Measurements from ENCODE around the gene ASZ1. TPM values are rescaled to one million over a fixed set of nuclear protein-coding genes. Genes with fewer than 3 reads are reported as not detected.

The ASZ1 gene
- total RNA-seq, 1 donor from 2014 or later, result not detected

DNA sequence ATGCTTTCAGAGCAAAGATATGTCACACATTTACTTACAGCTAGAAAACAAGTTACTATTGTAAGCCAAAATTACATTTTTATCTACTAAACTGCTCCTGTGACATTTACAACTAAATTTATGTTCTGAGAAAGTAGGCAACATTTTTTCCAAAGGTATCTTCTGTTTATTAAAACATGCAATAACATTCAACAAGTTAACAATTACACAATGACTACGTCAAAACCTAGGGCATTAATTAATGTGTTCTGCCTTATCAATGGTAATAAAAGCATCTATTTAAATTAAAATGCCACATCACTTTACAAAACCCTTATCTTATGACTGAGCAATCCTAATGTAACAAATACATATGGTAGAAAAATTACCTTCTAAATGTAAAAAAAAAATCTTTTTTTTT, 14.9 kb downstream of the ASZ1 start:
- Mint-ChIP-seq H3K27ac (ENCODE audit: unreplicated experiment) (no peak overlapping the region), H3K27me3 (ENCODE audit: unreplicated experiment) (no peaks in the 10 kb centered on the region), H3K9me3 (ENCODE audit: unreplicated experiment) (no peaks in the 10 kb centered on the region), H3K36me3 (ENCODE audit: low read depth, unreplicated experiment) (no peaks in the 10 kb centered on the region), H3K4me3 (ENCODE audit: unreplicated experiment) (no peak overlapping the region), H3K4me1 (ENCODE audit: unreplicated experiment) (no peaks in the 10 kb centered on the region)
- TF ChIP-seq, protein P1, sequence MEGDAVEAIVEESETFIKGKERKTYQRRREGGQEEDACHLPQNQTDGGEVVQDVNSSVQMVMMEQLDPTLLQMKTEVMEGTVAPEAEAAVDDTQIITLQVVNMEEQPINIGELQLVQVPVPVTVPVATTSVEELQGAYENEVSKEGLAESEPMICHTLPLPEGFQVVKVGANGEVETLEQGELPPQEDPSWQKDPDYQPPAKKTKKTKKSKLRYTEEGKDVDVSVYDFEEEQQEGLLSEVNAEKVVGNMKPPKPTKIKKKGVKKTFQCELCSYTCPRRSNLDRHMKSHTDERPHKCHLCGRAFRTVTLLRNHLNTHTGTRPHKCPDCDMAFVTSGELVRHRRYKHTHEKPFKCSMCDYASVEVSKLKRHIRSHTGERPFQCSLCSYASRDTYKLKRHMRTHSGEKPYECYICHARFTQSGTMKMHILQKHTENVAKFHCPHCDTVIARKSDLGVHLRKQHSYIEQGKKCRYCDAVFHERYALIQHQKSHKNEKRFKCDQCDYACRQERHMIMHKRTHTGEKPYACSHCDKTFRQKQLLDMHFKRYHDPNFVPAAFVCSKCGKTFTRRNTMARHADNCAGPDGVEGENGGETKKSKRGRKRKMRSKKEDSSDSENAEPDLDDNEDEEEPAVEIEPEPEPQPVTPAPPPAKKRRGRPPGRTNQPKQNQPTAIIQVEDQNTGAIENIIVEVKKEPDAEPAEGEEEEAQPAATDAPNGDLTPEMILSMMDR (IDR thresholded peaks at IDR 0.05; ENCODE audit: unreplicated experiment), result no peak
- no peak for DNase-seq (ENCODE audit: low spot score)

DNA sequence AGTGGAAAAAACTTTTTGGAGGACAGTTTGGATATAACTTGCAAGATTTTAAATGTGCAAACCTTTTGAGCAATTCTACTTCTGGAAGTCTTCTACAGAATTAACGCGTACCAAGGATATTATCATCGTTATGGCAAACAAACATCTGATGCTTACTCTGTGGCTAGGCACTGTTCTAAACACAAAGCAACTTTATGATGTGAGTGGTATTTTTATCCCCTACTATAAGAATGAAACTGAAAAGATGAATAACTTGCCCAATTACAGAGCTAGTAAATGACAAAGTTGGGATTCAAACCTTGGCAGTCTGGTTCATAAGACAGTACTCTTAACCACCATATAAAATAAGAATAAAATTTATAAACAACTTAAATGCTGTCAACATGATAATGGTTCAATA, 15.8 kb downstream of the ASZ1 start:
- no peaks in the 10 kb centered on the region for H3K4me1 Mint-ChIP-seq (ENCODE audit: unreplicated experiment)

DNA sequence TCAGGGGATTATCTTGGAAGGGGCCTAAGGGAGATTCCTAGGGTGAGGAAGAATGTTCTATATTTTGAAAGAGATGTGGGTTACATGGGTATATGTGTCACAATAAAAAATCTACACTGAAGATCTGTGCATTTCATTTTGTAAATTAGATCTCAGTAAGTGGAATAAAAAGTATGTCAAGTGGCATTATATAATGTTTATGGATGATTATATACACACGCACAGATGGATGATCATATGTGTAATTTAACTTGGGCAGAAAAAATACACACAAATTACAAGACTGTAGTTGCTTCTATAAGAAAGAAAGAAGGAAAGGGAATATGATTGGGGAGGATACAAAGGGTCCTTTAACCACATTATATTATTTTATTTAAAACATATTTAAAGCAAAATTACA, 18.5 kb downstream of the ASZ1 start:
- Mint-ChIP-seq H3K27me3 (ENCODE audit: unreplicated experiment) (no peaks in the 10 kb centered on the region), H3K4me3 (ENCODE audit: unreplicated experiment) (no peak overlapping the region), H3K36me3 (ENCODE audit: low read depth, unreplicated experiment) (no peaks in the 10 kb centered on the region), H3K4me1 (ENCODE audit: unreplicated experiment) (no peaks in the 10 kb centered on the region), H3K27ac (ENCODE audit: unreplicated experiment) (no peak overlapping the region), H3K9me3 (ENCODE audit: unreplicated experiment) (no peaks in the 10 kb centered on the region)
- TF ChIP-seq, protein P1 (IDR thresholded peaks at IDR 0.05; ENCODE audit: unreplicated experiment), result no peak
- DNase-seq (ENCODE audit: low spot score), result no peak

More for the DNA sequence above, 15.8 kb downstream of the ASZ1 start:
- H3K27ac Mint-ChIP-seq (ENCODE audit: unreplicated experiment), result no peak overlapping the region
- no peaks in the 10 kb centered on the region for H3K27me3 Mint-ChIP-seq (ENCODE audit: unreplicated experiment)
- H3K4me3 Mint-ChIP-seq (ENCODE audit: unreplicated experiment), result no peak overlapping the region
- H3K36me3 Mint-ChIP-seq (ENCODE audit: low read depth, unreplicated experiment), result no peaks in the 10 kb centered on the region
- TF ChIP-seq, protein P1 (IDR thresholded peaks at IDR 0.05; ENCODE audit: unreplicated experiment), result no peak
- H3K9me3 Mint-ChIP-seq (ENCODE audit: unreplicated experiment), result no peaks in the 10 kb centered on the region
- DNase-seq (ENCODE audit: low spot score), result no peak

DNA sequence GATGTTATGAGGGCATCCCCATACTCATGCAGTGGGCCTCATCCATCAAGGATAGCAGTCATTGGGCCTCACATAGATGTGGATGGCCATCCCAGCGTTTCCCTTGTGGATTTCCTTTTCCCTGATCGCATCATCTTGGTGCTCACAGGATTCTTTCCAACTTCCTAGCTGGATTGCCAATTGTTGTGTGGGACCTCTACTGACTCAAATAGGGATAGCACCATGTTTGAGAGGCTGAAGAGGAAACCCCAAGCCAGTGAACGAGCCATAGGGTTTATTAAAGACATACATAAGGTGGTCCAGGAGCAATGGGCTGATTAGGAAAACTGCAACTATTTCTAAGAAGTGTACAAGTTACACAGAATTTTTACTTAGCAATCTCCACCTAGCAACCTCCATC, 21.8 kb downstream of the ASZ1 start:
- Mint-ChIP-seq H3K27me3 (ENCODE audit: unreplicated experiment) (no peaks in the 10 kb centered on the region), H3K9me3 (ENCODE audit: unreplicated experiment) (no peaks in the 10 kb centered on the region), H3K36me3 (ENCODE audit: low read depth, unreplicated experiment) (no peaks in the 10 kb centered on the region), H3K4me1 (ENCODE audit: unreplicated experiment) (no peaks in the 10 kb centered on the region), H3K4me3 (ENCODE audit: unreplicated experiment) (no peak overlapping the region), H3K27ac (ENCODE audit: unreplicated experiment) (no peak overlapping the region)
- TF ChIP-seq, protein P1 (IDR thresholded peaks at IDR 0.05; ENCODE audit: unreplicated experiment), result no peak
- DNase-seq (ENCODE audit: low spot score), result no peak

GRCh38 chr7:117403737-117404136, 23.6 kb downstream of the ASZ1 start:
- Mint-ChIP-seq H3K9me3 (ENCODE audit: unreplicated experiment) (no peaks in the 10 kb centered on the region), H3K27me3 (ENCODE audit: unreplicated experiment) (no peaks in the 10 kb centered on the region), H3K36me3 (ENCODE audit: low read depth, unreplicated experiment) (no peaks in the 10 kb centered on the region), H3K4me3 (ENCODE audit: unreplicated experiment) (no peak overlapping the region), H3K4me1 (ENCODE audit: unreplicated experiment) (no peaks in the 10 kb centered on the region), H3K27ac (ENCODE audit: unreplicated experiment) (no peak overlapping the region)
- DNase-seq (ENCODE audit: low spot score), result no peak
- TF ChIP-seq, protein P1 (IDR thresholded peaks at IDR 0.05; ENCODE audit: unreplicated experiment), result no peak
